LNCaP clone FGC (cell line): ENCODE measurements around the gene TTC8.
"Not testable (repeated sequence)": the region's sequence is repeated elsewhere in the genome, so short reads cannot be mapped to it uniquely, and the experiment has no call there.

Experiments
- DNase-seq: peaks from one replicate; pipeline ENCODE4 v3.0.0-alpha.2; 2011; ENCODE audit warnings: low read depth
- H3K4me3 ChIP-seq: 2 replicates; pipeline ENCODE4 v1.5.1; 2011; ENCODE audit warnings: mild to moderate bottlenecking, low read depth, low read length, control low read depth
- TF ChIP-seq, protein P1 (sequence below): IDR thresholded peaks from 2 replicates; pipeline ENCODE4 v1.5.1; 2012; ENCODE audit warnings: mild to moderate bottlenecking; ENCODE audit not compliant: control insufficient read depth, insufficient read depth; ENCODE audit errors: extremely low read depth

The TTC8 gene

DNA sequence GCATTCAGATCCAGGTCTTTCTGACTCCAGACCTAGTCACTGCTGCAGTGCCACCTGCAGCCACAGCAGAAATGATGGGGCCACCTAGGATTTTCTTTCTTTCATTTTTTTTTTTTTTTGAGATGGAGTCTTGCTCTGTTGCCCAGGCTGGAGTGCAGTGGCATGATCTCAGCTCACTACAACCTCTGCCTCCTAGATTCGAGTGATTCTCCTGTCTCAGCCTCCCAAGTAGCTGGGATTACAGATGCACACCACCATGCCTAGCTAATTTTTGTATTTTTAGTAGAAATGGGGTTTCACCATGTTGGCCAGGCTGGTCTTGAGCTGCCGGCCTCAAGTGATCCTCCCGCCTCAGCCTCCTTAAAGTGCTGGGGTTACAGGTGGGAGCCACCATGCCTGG lies 33.4 kb downstream of the TTC8 start:
- TF ChIP-seq, protein P1, sequence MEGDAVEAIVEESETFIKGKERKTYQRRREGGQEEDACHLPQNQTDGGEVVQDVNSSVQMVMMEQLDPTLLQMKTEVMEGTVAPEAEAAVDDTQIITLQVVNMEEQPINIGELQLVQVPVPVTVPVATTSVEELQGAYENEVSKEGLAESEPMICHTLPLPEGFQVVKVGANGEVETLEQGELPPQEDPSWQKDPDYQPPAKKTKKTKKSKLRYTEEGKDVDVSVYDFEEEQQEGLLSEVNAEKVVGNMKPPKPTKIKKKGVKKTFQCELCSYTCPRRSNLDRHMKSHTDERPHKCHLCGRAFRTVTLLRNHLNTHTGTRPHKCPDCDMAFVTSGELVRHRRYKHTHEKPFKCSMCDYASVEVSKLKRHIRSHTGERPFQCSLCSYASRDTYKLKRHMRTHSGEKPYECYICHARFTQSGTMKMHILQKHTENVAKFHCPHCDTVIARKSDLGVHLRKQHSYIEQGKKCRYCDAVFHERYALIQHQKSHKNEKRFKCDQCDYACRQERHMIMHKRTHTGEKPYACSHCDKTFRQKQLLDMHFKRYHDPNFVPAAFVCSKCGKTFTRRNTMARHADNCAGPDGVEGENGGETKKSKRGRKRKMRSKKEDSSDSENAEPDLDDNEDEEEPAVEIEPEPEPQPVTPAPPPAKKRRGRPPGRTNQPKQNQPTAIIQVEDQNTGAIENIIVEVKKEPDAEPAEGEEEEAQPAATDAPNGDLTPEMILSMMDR: peak; percentile 5; the same call in 1 of the 2 replicates
- not testable (repeated sequence) for DNase-seq, H3K4me3 ChIP-seq

DNA sequence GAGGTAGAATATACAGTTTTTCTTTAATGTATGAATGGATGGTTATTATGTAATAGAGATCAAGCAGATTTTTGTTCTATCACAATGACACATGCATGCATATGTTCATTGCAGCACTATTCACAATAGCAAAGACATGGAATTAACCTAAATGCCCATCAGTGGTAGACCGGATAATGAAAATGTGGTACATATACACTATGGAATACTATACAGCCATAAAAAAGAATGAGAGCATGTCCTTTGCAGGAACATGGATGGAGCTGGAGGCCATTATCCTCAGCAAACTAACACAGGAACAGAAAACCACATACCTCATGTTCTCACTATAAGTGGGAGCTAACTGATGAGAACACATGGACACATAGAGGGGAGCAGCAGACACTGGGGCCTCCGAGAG lies 34.7 kb downstream of the TTC8 start:
- H3K4me3 ChIP-seq, DNase-seq: not testable (repeated sequence)

DNA sequence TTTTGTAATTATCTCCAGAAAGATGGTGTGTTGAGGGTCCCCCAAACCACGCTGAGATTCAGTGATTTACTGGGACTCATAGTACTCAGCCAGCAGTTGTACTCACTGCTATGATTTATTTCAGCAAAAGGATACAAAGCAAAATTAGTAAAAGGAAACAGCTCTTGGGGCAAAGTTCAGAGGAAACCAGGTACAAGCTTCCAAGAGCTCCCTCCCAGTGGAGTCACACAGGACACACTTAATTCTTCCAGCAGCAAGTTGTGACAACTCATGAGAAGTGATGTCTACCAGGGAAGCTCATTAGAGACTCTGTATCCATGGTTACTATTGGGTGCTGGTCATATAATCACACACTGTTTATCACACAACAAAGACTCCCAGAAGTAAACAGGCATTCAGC lies 38.7 kb downstream of the TTC8 start:
- no peak overlapping the region for H3K4me3 ChIP-seq
- no peak for DNase-seq
- TF ChIP-seq, protein P1: no peak

DNA sequence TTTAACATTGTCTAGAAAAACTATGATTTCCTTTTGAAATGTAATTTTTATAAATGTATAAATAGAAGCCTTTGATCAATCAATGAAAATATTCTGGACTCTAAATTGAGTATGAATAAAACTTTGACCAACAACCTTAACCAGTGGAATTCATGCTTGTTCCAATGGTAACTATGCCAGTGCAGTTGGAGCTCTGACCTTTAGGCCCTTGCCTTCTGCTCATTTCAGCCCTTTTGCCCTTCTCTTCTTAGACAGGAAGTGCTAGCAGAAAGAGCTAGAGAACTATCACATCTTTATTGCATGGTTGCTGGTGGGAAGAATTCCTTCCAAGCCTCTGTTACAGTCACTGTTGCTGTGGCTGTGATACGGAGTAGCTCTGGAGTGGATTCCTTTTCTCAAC lies 39.7 kb downstream of the TTC8 start:
- DNase-seq: no peak
- TF ChIP-seq, protein P1: no peak
- no peak overlapping the region for H3K4me3 ChIP-seq

DNA sequence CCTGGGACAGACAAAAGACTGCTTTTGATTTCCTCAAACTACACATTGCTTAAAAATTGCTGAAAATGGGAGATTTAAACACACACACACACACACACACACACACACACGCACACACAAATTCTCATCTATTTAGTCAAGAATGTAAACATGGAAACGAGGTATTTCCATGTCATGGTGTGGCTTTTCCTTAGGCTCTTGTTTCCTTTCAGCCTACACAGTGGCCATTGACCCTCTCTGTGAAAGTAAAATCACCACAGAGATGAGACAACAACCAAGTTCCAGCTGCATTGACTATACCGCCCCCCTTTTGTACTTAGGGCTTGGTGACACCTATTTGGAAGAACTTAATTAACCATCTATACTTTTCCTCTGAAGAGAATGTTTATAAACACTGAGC lies 41.9 kb downstream of the TTC8 start:
- H3K4me3 ChIP-seq: no peak overlapping the region
- TF ChIP-seq, protein P1: no peak
- no peak for DNase-seq

DNA sequence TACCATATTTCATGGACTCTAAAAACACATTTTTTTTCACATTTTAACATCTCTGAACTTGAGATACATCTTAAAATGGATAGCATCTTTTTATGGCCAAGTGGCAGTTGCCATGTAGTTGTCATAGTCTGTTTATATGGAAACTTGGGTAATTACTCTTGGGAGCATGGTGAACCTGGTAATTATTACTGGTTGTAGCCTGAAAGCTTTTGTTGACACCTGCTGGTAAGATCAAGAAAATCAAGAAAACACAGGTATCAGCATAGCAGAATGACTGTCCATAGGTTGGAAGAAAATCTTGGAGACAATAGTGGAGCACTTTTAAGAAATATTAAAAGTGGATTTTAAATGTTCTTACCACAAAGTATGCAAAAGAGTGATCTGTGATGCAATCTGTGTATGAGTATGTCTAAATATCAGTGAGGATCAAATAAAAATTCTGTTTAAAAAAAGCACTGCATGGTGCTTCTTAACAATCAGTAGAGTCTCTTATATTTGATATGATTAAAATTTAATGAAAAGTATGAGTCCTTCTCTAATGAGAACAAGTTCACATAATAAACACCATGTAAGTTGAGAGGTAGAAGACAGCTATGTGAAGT lies 44.2 kb downstream of the TTC8 start:
- TF ChIP-seq, protein P1: peak; percentile 68
- H3K4me3 ChIP-seq: no peak overlapping the region
- DNase-seq: peak; percentile 31

DNA sequence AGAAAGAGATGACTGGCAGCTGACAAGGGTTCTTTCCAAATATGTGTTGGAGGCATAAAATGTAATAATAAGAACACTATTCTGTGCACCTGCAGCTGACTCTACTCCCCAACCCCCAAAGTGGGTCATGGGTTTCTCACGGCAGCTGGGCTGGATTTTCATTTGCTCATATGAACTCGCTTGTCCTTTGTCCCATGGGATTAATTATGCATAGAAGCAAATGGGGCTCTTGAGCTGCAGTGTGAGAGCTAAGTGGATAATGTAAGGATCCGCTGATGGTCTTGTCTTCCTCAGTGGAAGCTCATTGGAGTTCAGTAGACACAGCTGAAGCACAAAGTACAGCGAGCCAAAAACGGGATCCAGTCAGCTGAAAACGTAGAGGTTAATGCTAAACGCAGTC lies 46.3 kb downstream of the TTC8 start:
- TF ChIP-seq, protein P1: no peak
- no peak for DNase-seq
- H3K4me3 ChIP-seq: no peak overlapping the region
